HG03442 (cell line): ENCODE results near the gene LHX3.
"Not testable (repeated sequence)": the region's sequence is repeated elsewhere in the genome, so short reads cannot be mapped to it uniquely, and the experiment has no call there.

Experiments
- ATAC-seq: cut with Tn5 transposase; IDR thresholded peaks from one replicate; pipeline ENCODE4 v1.9.1; 2021; ENCODE audit warnings: mild to moderate bottlenecking, moderate library complexity; ENCODE audit not compliant: unreplicated experiment

Gene LHX3

DNA sequence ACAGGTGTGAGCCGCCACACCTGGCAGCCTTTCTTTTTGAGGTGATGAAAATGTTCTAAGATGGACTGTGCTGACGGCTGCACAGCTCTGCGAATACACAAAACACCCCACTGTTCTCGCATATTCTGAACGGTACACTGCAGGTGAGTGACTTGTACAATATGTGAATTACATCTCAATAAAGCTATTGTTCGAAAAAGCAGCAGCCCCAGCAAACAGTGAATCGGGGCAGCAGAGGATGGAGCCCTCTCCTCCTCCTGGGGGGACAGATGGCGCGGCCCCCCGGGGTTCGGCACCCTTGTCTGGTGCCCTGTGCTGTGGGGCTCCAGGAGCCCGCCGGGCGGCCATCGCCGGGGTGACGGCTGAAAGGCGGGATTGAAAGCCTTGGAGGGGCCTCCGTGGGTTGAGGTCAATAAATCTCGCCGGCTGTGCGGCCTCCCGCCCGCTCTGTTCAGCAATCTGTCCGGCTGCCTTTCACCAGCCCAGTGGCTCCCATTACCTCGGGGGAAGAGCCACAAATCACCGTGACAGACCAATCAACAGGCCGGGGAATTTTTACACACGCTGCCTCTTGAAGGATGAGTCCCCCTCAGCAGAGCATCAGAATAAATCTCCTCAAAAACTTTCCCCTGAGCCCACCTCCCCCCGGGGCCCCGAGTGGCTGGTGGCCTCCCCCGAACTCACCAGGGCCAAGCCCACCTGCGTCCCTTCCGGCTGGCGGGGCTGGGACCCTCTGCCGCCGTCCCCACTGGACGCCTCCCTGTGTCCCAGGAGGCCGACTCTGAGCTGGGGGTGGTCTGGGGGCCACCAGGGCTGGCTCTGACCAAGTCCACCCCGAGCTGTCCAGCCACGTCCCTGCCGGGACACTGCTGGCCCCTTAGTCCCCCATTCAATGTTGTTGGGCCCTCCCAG, 48.5 kb downstream of the LHX3 start:
- no peak for ATAC-seq

- no peak for ATAC-seq
Measured at GRCh38 chr9:136155576-136155975, 49.4 kb downstream of the LHX3 start.

DNA sequence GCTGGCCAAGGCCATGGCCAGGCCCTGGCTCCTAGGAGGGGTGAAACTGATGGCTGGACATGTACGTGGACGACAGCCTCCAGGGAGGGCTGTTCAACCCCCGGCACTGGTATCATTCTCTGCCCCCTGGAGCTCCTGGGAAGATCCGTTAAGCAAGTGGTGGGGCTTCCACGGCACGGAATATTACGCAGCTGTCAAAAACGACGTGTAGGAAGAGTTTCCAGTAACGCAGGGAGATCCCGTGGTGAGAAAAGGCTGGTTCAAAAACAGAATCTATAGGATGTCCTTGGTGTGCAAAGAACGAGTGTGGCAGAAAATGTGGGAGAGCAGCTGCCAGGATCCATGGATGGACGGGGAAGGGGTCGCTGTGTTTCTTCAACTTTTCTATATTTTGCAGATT, 50.0 kb downstream of the LHX3 start:
- ATAC-seq, result no peak

DNA sequence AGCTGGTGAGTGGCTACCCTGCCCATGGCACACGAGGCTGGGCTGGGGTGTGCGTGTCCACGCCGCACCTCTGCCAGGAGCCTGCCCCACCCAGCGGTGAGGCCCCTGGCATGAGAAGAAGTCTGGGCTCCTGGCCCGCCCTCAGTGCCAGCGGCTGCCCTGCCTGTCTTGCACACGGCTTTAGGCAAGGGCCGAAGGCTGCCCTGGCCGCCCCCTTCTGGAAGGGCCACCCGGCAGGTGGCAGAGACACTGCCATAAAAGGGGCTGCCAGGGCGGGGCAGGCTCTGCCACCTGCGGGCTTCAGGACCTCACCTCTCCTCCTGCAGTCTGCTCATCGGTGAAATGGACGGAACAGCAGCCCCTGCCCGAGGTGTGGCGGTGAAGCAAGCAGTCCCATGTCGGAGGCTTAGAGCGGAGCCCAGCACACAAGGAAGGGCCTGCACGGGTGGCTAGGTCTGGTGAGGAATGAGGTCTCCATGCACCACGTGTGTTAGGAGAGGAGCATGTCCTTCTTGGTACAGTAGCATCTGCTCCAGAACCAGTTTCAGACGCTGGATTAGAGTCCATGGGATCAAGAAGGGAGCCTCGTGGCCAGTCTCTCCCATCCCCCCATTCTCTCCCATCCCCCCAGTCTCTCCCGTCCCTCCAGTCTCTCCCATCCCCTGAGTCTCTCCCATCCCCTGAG, 51.4 kb downstream of the LHX3 start:
- no peak for ATAC-seq

- ATAC-seq, result no peak
Measured at GRCh38 chr9:136152931-136153330, 52.0 kb downstream of the LHX3 start.

DNA sequence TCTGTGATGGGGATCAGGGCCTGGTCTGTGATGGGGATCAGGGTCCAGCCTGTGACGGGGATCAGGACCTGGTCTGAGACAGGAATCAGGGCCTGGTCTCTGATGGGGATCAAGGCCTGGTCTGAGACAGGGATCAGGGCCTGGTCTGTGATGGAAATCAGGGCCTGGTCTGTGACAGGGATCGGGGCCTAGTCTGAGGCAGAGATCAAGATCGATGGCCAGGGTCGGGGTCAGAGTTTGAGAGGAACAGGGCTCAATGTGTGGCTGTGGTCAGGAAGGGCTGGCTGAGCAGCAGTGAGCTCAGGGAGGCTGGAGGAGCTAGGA, 52.4 kb downstream of the LHX3 start:
- no peak for ATAC-seq

DNA sequence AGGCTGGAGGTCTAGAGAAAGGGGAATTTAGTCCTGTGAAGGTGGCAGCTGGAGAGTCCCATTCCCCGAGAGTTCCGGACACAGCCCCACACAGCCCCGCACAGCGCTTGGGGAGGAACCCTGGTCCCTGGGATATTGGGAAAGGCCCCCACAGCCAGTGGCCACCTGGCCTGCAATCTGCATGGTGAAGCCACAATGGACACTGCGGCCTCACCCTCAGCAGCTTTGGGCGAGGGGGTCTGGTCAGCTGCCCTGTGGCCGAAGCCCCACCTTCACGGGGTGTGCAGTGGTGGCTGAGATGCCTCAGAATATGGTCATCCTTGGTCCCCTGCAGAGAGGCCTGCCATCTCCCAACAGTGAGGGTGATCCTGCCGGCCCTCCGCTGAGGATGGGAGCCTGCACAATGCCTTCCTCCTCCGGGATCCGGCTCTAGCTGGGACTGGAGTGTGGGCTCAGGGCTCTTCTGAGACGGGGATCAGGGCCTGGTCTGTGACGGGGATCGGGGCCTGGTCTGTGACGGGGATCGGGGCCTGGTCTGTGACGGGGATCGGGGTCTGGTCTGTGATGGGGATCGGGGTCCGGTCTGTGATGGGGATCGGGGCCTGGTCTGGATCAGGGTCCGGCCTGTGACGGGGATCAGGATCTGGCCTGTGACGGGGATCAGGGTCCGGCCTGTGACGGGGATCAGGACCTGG, 52.9 kb downstream of the LHX3 start:
- no peak for ATAC-seq

GRCh38 chr9:136151214-136151804, 53.6 kb downstream of the LHX3 start:
- ATAC-seq, result no peak

DNA sequence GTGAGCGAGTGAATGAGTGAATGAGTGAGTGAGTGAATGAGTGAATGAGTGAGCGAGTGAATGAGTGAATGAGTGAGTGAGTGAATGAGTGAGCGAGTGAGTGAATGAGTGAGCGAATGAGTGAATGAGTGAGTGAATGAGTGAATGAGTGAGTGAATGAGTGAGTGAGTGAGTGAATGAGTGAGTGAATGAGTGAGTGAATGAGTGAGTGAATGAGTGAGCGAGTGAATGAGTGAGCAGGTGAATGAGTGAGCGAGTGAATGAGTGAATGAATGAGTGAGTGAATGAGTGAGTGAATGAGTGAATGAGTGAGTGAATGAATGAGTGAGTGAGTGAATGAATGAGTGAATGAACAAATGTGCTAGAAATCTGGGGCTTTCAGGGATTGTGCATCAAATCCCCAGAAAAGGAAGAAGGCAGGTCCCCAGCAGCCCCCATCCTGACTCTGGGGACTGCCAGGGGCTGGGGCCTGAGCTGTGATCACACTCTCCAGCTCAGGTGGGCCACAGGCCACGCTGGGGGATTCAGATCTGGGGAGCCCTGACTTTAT, 54.2 kb downstream of the LHX3 start:
- not testable (repeated sequence) for ATAC-seq

DNA sequence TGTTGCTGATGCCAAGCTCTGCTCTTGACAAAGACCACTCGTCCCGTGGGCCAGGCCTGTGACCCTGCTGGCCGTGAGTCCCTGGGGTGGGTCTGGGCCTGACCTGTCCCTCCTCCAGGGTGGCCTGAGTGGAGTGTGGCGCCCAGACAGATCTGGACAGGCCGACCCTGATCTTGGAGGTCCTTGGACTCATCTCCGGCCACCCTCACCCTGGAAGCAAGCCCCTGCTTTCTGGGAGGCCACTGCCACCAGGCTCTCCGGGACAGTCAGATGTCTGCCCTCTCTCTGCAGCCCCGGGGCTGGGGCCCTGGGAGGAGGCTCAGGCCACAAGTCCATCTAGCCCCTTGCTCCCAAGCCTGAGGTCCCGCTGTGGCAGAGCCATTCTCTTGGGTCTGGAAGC, 55.1 kb downstream of the LHX3 start:
- no peak for ATAC-seq

DNA sequence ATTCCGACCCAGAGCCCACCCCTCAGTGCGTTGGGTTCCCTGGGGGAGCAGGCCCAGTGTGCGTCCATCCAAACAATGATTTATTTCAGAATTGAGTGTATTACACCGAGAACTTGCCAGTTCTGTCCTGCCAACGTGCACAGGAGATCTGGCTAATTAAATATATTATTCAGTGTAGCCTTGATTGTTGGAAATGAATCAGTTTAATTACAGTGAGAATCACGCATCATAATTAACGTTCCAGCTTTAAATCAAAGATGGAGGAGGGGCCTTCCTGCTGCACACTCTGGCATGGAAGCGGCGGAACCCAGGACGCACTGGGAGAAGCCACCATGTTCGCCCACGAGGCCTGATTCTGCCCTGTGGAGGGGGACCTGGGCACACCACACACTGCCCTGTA, 55.6 kb downstream of the LHX3 start:
- ATAC-seq, result no peak

GRCh38 chr9:136148766-136149165, 56.2 kb downstream of the LHX3 start:
- no peak for ATAC-seq

GRCh38 chr9:136147890-136148714, 56.8 kb downstream of the LHX3 start:
- ATAC-seq, result no peak

DNA sequence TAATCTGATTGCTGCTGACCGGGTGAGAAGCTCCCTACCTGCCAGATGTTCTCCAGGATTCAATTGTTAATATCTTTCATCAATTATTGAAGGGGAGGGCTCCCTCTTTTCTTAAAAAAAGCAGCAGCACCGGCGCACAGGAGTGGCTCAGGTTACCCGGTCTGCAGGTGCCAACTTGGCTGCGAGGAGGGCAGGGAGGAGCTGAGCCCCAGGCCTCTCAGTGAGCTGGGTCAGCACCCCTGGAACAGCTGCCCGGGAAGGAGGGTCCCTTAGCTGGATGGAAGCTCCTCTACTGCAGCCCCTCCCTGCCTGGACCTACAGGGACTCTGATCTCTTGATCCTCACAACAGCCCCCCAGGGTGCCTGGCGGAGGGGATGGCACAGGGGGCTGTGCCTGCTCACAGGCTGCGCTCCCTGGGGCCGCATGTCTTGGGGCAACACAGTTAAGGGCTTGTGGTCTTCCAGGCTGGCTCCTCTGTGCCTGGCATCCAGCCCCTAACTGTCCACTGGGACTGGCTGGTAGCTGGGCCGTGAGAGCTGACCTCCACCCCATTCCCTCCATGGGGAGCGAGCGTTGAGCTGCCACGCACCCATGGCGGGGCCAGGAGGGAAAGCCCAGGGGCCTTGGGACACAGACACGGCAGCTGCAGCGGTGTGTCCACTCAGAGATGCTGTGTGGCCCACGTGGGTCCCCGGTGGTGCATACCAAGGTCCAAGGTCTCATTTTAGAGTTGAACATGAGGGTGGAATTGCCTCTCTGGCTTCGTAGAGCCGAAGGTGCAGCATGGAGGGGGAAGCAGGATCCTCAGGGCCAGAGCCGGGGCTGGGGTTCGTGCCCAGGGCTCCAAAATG, 57.7 kb downstream of the LHX3 start:
- ATAC-seq, result no peak
